ENCODE data around the gene TRRAP. TPM values are rescaled to one million over a fixed set of nuclear protein-coding genes. Genes with fewer than 3 reads are reported as not detected.

The TRRAP gene
- polyA plus RNA-seq, 2 donors, result 5.8 to 7.6 TPM

- Histone ChIP-seq H3K9me3 (ENCODE audit: control insufficient read depth in 2 of 2, insufficient read depth in 1 of 2, low read depth in 1 of 2, low read length in 1 of 2) (no peaks in the 10 kb centered on the region), H3K36me3 (ENCODE audit: control insufficient read depth in 2 of 2, insufficient read depth in 2 of 2, low read length in 1 of 2) (no peaks in the 10 kb centered on the region), H3K4me1 (ENCODE audit: control insufficient read depth in 2 of 2, insufficient read depth in 2 of 2, low read length in 1 of 2) (peaks cover 0 to 4% of the 10 kb centered on the region in 2 donors), H3K27ac (ENCODE audit: low read depth in 2 of 2, low read length in 1 of 2) (no peak overlapping the region), H3K27me3 (ENCODE audit: control insufficient read depth in 1 of 2, insufficient read depth in 2 of 2, low read length in 2 of 2) (peaks cover 7 to 8% of the 10 kb centered on the region in 2 donors), H3K4me3 (ENCODE audit: low read depth in 1 of 2, low read length in 2 of 2) (no peak overlapping the region)
- WGBS, 2 donors, result 64 to 65% methylated on average over 14 of the region's 14 CpGs
Observed at GRCh38 chr7:98864731-98865453, 13.4 kb upstream of the TRRAP start.

DNA sequence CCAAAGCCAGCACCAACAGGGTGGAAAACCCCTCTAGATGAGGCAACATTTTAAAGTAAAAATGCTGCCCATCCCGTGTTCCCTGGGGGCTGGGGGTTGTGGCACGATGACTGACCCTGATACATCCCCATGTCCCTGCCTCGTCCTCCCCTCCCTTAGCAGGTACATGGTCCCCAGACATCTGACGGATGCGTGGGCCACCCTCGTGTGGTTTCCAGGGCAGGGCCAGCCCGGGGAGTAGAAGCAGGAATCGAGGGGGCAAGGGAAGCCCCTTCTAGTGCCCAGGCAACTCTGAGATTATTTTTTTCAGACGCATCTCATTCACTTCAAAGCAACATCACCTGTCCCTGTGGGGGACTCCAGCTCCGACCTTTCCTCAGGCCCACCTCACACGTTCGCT, 12.0 kb upstream of the TRRAP start:
- Histone ChIP-seq H3K9me3 (ENCODE audit: control insufficient read depth in 2 of 2, insufficient read depth in 1 of 2, low read depth in 1 of 2, low read length in 1 of 2) (no peaks in the 10 kb centered on the region), H3K27me3 (ENCODE audit: control insufficient read depth in 1 of 2, insufficient read depth in 2 of 2, low read length in 2 of 2) (peaks cover 7 to 10% of the 10 kb centered on the region in 2 donors), H3K36me3 (ENCODE audit: control insufficient read depth in 2 of 2, insufficient read depth in 2 of 2, low read length in 1 of 2) (no peaks in the 10 kb centered on the region), H3K4me3 (ENCODE audit: low read depth in 1 of 2, low read length in 2 of 2) (no peak overlapping the region), H3K27ac (ENCODE audit: low read depth in 2 of 2, low read length in 1 of 2) (no peak overlapping the region), H3K4me1 (ENCODE audit: control insufficient read depth in 2 of 2, insufficient read depth in 2 of 2, low read length in 1 of 2) (peaks cover 3 to 8% of the 10 kb centered on the region in 2 donors)
- WGBS, 2 donors, result 87 to 88% methylated on average over 12 of the region's 12 CpGs

DNA sequence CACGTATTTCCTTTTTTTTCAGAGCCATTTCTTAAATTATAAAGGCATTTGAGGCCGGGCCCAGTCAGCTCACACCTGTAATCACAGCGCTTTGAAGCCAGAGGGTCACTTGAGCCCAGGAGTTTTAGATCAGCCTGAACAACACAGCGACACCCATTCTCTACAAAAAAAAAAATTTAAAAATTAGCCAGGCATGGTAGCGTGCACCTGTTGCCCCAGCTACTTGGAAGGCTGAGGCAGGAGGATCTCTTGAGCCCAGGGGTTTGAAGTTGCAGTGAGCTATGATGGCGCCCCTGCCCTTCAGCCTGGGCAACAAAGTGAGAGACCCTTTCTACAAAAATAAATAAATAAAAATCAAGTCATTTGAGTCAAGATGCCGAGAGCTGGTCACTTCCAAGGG, 11.6 kb upstream of the TRRAP start:
- Histone ChIP-seq H3K36me3 (ENCODE audit: control insufficient read depth in 2 of 2, insufficient read depth in 2 of 2, low read length in 1 of 2) (no peaks in the 10 kb centered on the region), H3K4me3 (ENCODE audit: low read depth in 1 of 2, low read length in 2 of 2) (no peak overlapping the region), H3K9me3 (ENCODE audit: control insufficient read depth in 2 of 2, insufficient read depth in 1 of 2, low read depth in 1 of 2, low read length in 1 of 2) (no peaks in the 10 kb centered on the region), H3K4me1 (ENCODE audit: control insufficient read depth in 2 of 2, insufficient read depth in 2 of 2, low read length in 1 of 2) (peaks cover 3 to 8% of the 10 kb centered on the region in 2 donors), H3K27ac (ENCODE audit: low read depth in 2 of 2, low read length in 1 of 2) (no peak overlapping the region), H3K27me3 (ENCODE audit: control insufficient read depth in 1 of 2, insufficient read depth in 2 of 2, low read length in 2 of 2) (peaks cover 7 to 10% of the 10 kb centered on the region in 2 donors)
- WGBS, 2 donors, result 84 to 85% methylated on average over 7 of the region's 7 CpGs

DNA sequence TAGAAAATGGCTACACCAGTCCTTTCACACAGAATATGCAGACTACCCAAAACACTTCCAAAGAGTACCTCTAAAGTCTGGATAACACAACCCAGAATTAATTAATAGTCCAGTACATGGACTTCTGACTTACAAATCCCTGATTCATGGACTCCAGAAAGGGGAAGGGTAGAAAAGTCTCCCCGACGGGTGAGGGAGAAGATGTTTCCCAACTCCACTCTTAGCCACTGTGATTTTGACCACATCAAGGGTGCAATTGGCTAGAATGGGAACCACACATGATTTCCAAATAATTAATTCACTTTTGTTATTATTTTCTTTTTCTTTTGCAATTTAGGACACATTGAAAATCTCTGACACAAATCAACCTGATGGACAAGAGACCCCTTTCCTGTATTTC, 9.9 kb upstream of the TRRAP start:
- WGBS, 2 donors, result 62 to 74% methylated on average over 2 of the region's 2 CpGs
- Histone ChIP-seq H3K36me3 (ENCODE audit: control insufficient read depth in 2 of 2, insufficient read depth in 2 of 2, low read length in 1 of 2) (no peaks in the 10 kb centered on the region), H3K27me3 (ENCODE audit: control insufficient read depth in 1 of 2, insufficient read depth in 2 of 2, low read length in 2 of 2) (peaks cover 7 to 10% of the 10 kb centered on the region in 2 donors), H3K9me3 (ENCODE audit: control insufficient read depth in 2 of 2, insufficient read depth in 1 of 2, low read depth in 1 of 2, low read length in 1 of 2) (no peaks in the 10 kb centered on the region), H3K4me1 (ENCODE audit: control insufficient read depth in 2 of 2, insufficient read depth in 2 of 2, low read length in 1 of 2) (peaks cover 3 to 8% of the 10 kb centered on the region in 2 donors), H3K4me3 (ENCODE audit: low read depth in 1 of 2, low read length in 2 of 2) (no peak overlapping the region), H3K27ac (ENCODE audit: low read depth in 2 of 2, low read length in 1 of 2) (no peak overlapping the region)

DNA sequence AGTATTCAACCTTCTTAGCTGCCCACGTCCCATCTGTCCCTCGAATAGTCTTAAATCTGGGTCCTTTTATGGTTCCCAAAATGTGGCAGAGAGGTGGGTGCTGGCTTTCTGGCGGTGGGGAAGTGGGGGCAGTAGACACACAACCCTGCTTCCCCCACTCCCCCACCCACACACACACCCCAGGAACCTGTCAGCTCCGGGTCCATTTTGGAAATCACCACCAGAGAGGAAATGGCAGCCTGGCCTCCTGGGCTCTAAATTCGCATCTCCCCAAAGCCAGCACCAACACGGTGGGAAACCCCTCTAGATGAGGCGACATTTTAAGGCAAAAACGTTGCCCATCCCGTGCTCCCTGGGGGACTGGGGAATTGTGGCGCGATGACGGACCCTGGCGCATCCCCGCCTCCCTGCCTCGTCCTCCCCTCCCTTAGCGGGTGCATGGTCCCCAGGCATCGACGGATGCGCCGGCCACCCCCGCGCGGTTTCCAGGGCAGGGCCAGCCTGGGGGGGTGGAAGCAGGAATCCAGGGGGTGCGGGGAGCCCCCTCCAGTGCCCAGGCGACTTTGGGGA, 9.2 kb upstream of the TRRAP start:
- Histone ChIP-seq H3K27ac (ENCODE audit: low read depth in 2 of 2, low read length in 1 of 2) (no peak overlapping the region), H3K4me1 (ENCODE audit: control insufficient read depth in 2 of 2, insufficient read depth in 2 of 2, low read length in 1 of 2) (peaks cover 3 to 8% of the 10 kb centered on the region in 2 donors), H3K4me3 (ENCODE audit: low read depth in 1 of 2, low read length in 2 of 2) (no peak overlapping the region), H3K36me3 (ENCODE audit: control insufficient read depth in 2 of 2, insufficient read depth in 2 of 2, low read length in 1 of 2) (no peaks in the 10 kb centered on the region), H3K27me3 (ENCODE audit: control insufficient read depth in 1 of 2, insufficient read depth in 2 of 2, low read length in 2 of 2) (peaks cover 7 to 10% of the 10 kb centered on the region in 2 donors), H3K9me3 (ENCODE audit: control insufficient read depth in 2 of 2, insufficient read depth in 1 of 2, low read depth in 1 of 2, low read length in 1 of 2) (no peaks in the 10 kb centered on the region)
- 16 to 22% methylated on average over 17 to 25 of the region's 25 CpGs for WGBS, 2 donors

- H3K36me3 ChIP-seq (ENCODE audit: control insufficient read depth in 2 of 2, insufficient read depth in 2 of 2, low read length in 1 of 2), result no peaks in the 10 kb centered on the region
- H3K27ac ChIP-seq (ENCODE audit: low read depth in 2 of 2, low read length in 1 of 2), result no peak within 1 kb of the TSS
- H3K9me3 ChIP-seq (ENCODE audit: control insufficient read depth in 2 of 2, insufficient read depth in 1 of 2, low read depth in 1 of 2, low read length in 1 of 2), result no peaks in the 10 kb centered on the region
- peak within 1 kb of the TSS; percentile 28 to 29 for H3K4me3 ChIP-seq (ENCODE audit: low read depth in 1 of 2, low read length in 2 of 2)
- H3K4me1 ChIP-seq (ENCODE audit: control insufficient read depth in 2 of 2, insufficient read depth in 2 of 2, low read length in 1 of 2), result peaks cover 3 to 8% of the 10 kb centered on the region in 2 donors
- 1 to 2% methylated on average over 20 to 69 of the region's 69 CpGs for WGBS, 2 donors
- peaks cover 7 to 10% of the 10 kb centered on the region in 2 donors for H3K27me3 ChIP-seq (ENCODE audit: control insufficient read depth in 1 of 2, insufficient read depth in 2 of 2, low read length in 2 of 2)
Observed at GRCh38 chr7:98869597-98870120, 8.7 kb upstream of the TRRAP start, which contains the start of gene TMEM130. Gene TMEM130, minus strand, starts transcription at chr7:98870014. Its CDS starts 153 bp downstream, at chr7:98869861.

- H3K9me3 ChIP-seq (ENCODE audit: control insufficient read depth in 2 of 2, insufficient read depth in 1 of 2, low read depth in 1 of 2, low read length in 1 of 2), result no peaks in the 10 kb centered on the region
- H3K4me3 ChIP-seq (ENCODE audit: low read depth in 1 of 2, low read length in 2 of 2), result peak overlapping the region; percentile 28 to 29
- 1 to 3% methylated on average over 29 to 35 of the region's 35 CpGs for WGBS, 2 donors
- H3K36me3 ChIP-seq (ENCODE audit: control insufficient read depth in 2 of 2, insufficient read depth in 2 of 2, low read length in 1 of 2), result no peaks in the 10 kb centered on the region
- H3K27ac ChIP-seq (ENCODE audit: low read depth in 2 of 2, low read length in 1 of 2), result no peak overlapping the region
- H3K4me1 ChIP-seq (ENCODE audit: control insufficient read depth in 2 of 2, insufficient read depth in 2 of 2, low read length in 1 of 2), result peaks cover 3 to 8% of the 10 kb centered on the region in 2 donors
- peaks cover 7 to 10% of the 10 kb centered on the region in 2 donors for H3K27me3 ChIP-seq (ENCODE audit: control insufficient read depth in 1 of 2, insufficient read depth in 2 of 2, low read length in 2 of 2)
Observed at GRCh38 chr7:98870121-98870651, 8.1 kb upstream of the TRRAP start.

DNA sequence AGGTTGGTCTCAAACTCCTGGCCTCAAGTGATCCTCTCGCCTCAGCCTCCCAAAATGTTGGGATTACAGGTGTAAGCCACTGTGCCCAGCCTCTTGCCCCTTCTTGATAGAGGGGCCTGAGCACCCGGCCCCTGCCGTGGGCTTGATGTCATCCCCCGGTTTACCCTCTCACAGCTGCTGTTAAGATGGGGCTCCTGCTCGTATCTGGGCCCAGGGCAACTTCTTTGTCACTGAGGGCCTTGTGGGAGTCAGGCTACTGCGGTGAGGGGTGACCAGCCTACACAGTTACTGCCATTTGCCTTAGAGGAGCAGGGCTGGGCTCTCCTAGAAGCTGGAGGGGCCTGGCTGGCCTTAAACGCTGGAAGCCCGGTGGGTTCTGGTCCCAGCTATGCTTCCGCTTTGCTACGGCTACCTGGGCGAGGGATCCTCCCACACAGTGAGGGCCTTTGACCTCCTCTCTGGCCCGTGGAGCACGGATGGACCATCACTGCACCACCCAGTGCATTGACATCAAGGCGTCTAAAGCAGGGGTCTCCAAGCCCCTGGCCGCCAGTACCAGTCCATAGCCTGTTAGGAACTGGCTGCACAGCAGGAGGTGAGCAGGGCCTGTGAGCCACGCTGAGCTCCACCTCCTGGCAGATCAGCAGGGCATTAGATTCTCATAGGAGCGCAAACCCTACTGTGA, 7.4 kb upstream of the TRRAP start:
- Histone ChIP-seq H3K4me1 (ENCODE audit: control insufficient read depth in 2 of 2, insufficient read depth in 2 of 2, low read length in 1 of 2) (peaks cover 3 to 8% of the 10 kb centered on the region in 2 donors), H3K27me3 (ENCODE audit: control insufficient read depth in 1 of 2, insufficient read depth in 2 of 2, low read length in 2 of 2) (peaks cover 7 to 10% of the 10 kb centered on the region in 2 donors), H3K36me3 (ENCODE audit: control insufficient read depth in 2 of 2, insufficient read depth in 2 of 2, low read length in 1 of 2) (no peaks in the 10 kb centered on the region), H3K9me3 (ENCODE audit: control insufficient read depth in 2 of 2, insufficient read depth in 1 of 2, low read depth in 1 of 2, low read length in 1 of 2) (no peaks in the 10 kb centered on the region), H3K27ac (ENCODE audit: low read depth in 2 of 2, low read length in 1 of 2) (no peak overlapping the region), H3K4me3 (ENCODE audit: low read depth in 1 of 2, low read length in 2 of 2) (no peak overlapping the region)
- 77 to 84% methylated on average over 17 of the region's 17 CpGs for WGBS, 2 donors

GRCh38 chr7:98872328-98872924, 5.9 kb upstream of the TRRAP start:
- peaks cover 3 to 8% of the 10 kb centered on the region in 2 donors for H3K4me1 ChIP-seq (ENCODE audit: control insufficient read depth in 2 of 2, insufficient read depth in 2 of 2, low read length in 1 of 2)
- H3K27ac ChIP-seq (ENCODE audit: low read depth in 2 of 2, low read length in 1 of 2), result no peak overlapping the region
- peaks cover 6 to 10% of the 10 kb centered on the region in 2 donors for H3K27me3 ChIP-seq (ENCODE audit: control insufficient read depth in 1 of 2, insufficient read depth in 2 of 2, low read length in 2 of 2)
- no peaks in the 10 kb centered on the region for H3K9me3 ChIP-seq (ENCODE audit: control insufficient read depth in 2 of 2, insufficient read depth in 1 of 2, low read depth in 1 of 2, low read length in 1 of 2)
- no peaks in the 10 kb centered on the region for H3K36me3 ChIP-seq (ENCODE audit: control insufficient read depth in 2 of 2, insufficient read depth in 2 of 2, low read length in 1 of 2)
- 64 to 78% methylated on average over 7 of the region's 7 CpGs for WGBS, 2 donors
- H3K4me3 ChIP-seq (ENCODE audit: low read depth in 1 of 2, low read length in 2 of 2), result no peak overlapping the region
